ENCODE measurements around the gene GPR137C. TPM values are rescaled to one million over a fixed set of nuclear protein-coding genes. Genes with fewer than 3 reads are reported as not detected.

Gene GPR137C
- total and polyA plus RNA-seq, 2 of the 8 experiments (the other 6 are each of a cell fraction or from before 2014, with no cell fraction given) = 2.7 to 4.3 TPM

DNA sequence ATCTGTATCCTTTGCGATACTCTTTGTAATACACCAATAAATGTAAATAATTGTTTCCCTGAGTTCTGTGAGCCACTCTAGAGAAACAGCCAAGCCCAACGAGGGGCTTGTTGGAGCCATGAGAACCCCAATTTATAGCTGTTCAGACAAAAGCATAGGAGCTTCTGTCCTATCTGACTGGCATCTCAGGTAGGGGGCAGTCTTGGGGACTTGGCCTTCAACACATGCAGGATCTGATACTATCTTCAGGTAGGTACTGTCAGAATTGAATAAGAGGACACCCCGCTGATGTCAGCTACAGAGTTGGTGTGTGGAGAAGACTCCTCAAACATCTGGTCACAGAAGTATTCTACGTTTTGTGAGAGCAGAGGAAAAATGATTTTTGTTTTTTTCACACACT, 25.6 kb upstream of the GPR137C start:
- no peak overlapping the region for H4K91ac ChIP-seq (replicated peaks; ENCODE audit: insufficient read length, low read length)
- no peaks in the 10 kb centered on the region for H3K9me3 ChIP-seq (ENCODE audit: insufficient read depth in 2 of 2, low read depth in 1 of 2, low read length in 1 of 2)
- no peaks in the 10 kb centered on the region for H3K23me2 ChIP-seq (ENCODE audit: low read depth, low read length)
- H2BK20ac ChIP-seq (ENCODE audit: low read length) = no peak overlapping the region
- no peak overlapping the region for H3K27ac ChIP-seq (ENCODE audit: low read depth, low read length)
- H3K27me3 ChIP-seq (replicated peaks in 1 of 4; ENCODE audit: control insufficient read depth in 3 of 4, extremely low read depth in 1 of 4, insufficient read depth in 3 of 4, low read length in 3 of 4) = no peaks in the 10 kb centered on the region
- H3K9ac ChIP-seq (replicated peaks in 1 of 4; ENCODE audit: extremely low read depth in 1 of 4, low read depth in 3 of 4, low read length in 3 of 4) = no peak overlapping the region
- H3K79me1 ChIP-seq (ENCODE audit: low read depth, low read length) = no peaks in the 10 kb centered on the region
- CTCF ChIA-PET (ENCODE audit: partially characterized antibody) = interaction anchor here (0.7 to 1.2 kb wide), 4 partner anchors 9 to 223 kb away, joined by 3 to 4 read pairs (median 3); no protein-coding TSS in a partner anchor
- TF ChIP-seq, protein P1, sequence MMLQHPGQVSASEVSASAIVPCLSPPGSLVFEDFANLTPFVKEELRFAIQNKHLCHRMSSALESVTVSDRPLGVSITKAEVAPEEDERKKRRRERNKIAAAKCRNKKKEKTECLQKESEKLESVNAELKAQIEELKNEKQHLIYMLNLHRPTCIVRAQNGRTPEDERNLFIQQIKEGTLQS (IDR thresholded peaks at IDR 0.05; ENCODE audit: insufficient read depth, low read depth, low read length) = no peak
- no peak for TF ChIP-seq SP4 (IDR thresholded peaks at IDR 0.05; ENCODE audit: low read length)
- TF ChIP-seq, protein P2, sequence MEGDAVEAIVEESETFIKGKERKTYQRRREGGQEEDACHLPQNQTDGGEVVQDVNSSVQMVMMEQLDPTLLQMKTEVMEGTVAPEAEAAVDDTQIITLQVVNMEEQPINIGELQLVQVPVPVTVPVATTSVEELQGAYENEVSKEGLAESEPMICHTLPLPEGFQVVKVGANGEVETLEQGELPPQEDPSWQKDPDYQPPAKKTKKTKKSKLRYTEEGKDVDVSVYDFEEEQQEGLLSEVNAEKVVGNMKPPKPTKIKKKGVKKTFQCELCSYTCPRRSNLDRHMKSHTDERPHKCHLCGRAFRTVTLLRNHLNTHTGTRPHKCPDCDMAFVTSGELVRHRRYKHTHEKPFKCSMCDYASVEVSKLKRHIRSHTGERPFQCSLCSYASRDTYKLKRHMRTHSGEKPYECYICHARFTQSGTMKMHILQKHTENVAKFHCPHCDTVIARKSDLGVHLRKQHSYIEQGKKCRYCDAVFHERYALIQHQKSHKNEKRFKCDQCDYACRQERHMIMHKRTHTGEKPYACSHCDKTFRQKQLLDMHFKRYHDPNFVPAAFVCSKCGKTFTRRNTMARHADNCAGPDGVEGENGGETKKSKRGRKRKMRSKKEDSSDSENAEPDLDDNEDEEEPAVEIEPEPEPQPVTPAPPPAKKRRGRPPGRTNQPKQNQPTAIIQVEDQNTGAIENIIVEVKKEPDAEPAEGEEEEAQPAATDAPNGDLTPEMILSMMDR (IDR thresholded peaks at IDR 0.05; ENCODE audit: control extremely low read depth in 1 of 3, insufficient read depth in 1 of 3, low read depth in 1 of 3, low read length in 3 of 3) = peak in 1 of 3 experiments; percentile 14; a peak in 1 of 4 replicates
- TF ChIP-seq RAD21 (IDR thresholded peaks at IDR 0.05 in 1 of 2, conservative IDR thresholded peaks at IDR 0.05 in 1 of 2; ENCODE audit: low read depth in 2 of 2, low read length in 2 of 2) = peak in 1 of 2 experiments; percentile 8; a peak in 1 of 4 replicates
- H3K14ac ChIP-seq (ENCODE audit: insufficient read length) = no peak overlapping the region
- H2AK5ac ChIP-seq (ENCODE audit: low read depth, low read length) = no peak overlapping the region
- H3K23ac ChIP-seq (ENCODE audit: insufficient read length) = no peak overlapping the region
- no peak overlapping the region for H4K5ac ChIP-seq (ENCODE audit: insufficient read length, low read depth, low read length)
- H2BK120ac ChIP-seq (replicated peaks; ENCODE audit: low read depth, low read length) = no peak overlapping the region
- DNase-seq (ENCODE audit: low read depth in 1 of 2, low spot score in 2 of 2) (no peak), FAIRE-seq (no peak)
- no peak overlapping the region for H3K4me3 ChIP-seq (ENCODE audit: extremely low read depth in 1 of 4, insufficient read depth in 2 of 4, low read depth in 3 of 4, low read length in 4 of 4)
- no peak overlapping the region for H3K4ac ChIP-seq (replicated peaks; ENCODE audit: insufficient read length, low read depth, low read length)
- POLR2A ChIA-PET (ENCODE audit: partially characterized antibody) = interaction anchor here (0.9 to 1.3 kb wide), 2 partner anchors 10 to 173 kb away, joined by 3 read pairs; no protein-coding TSS in a partner anchor
- H3K36me3 ChIP-seq (ENCODE audit: control insufficient read depth in 2 of 4, insufficient read depth in 4 of 4, low read length in 3 of 4) = no peaks in the 10 kb centered on the region
- no peak overlapping the region for H2AFZ ChIP-seq (ENCODE audit: low read length)
- H3K79me2 ChIP-seq (ENCODE audit: control insufficient read depth in 1 of 2, insufficient read depth in 2 of 2, low read length in 2 of 2) = no peaks in the 10 kb centered on the region
- no peak overlapping the region for H4K8ac ChIP-seq (ENCODE audit: extremely low read depth, insufficient read depth, low read length)
- WGBS, 2 experiments (ENCODE audit: extremely low coverage in 1 of 2, insufficient coverage in 1 of 2, insufficient read length in 1 of 2, insufficient replicate concordance in 2 of 2, low coverage in 1 of 2, low lambda C conversion rate in 2 of 2, missing lambda C conversion rate in 1 of 2) = 84% methylated on average over 4 of the region's 4 CpGs; no CpG with 5 or more reads in 1 of the 2 experiments
- no peak overlapping the region for H2BK12ac ChIP-seq (ENCODE audit: low read depth, low read length)
- no peak overlapping the region for H3K4me2 ChIP-seq (ENCODE audit: insufficient read depth in 1 of 2, low read depth in 2 of 2, low read length in 2 of 2)
- no peaks in the 10 kb centered on the region for H3K4me1 ChIP-seq (replicated peaks in 1 of 4; ENCODE audit: control insufficient read depth in 3 of 4, insufficient read depth in 4 of 4, low read length in 3 of 4)
- H2BK5ac ChIP-seq (ENCODE audit: low read depth, low read length) = no peak overlapping the region
- H4K20me1 ChIP-seq (replicated peaks in 1 of 2; ENCODE audit: control insufficient read depth in 1 of 2, insufficient read depth in 2 of 2, low read length in 2 of 2) = no peaks in the 10 kb centered on the region
- no peak overlapping the region for H2BK15ac ChIP-seq (ENCODE audit: low read length)
- H3K56ac ChIP-seq (replicated peaks; ENCODE audit: insufficient read length, low read depth, low read length) = no peak overlapping the region
- H3K18ac ChIP-seq (ENCODE audit: extremely low read depth, low read length) = no peak overlapping the region
